Peyer's patch (tissue), 4 donors: ENCODE measurements around the gene FLCN.

Experiments used
- CTCF ChIP-seq, 6 experiments: fragments of 450-650 bp in 4 of 6; fragments of 200-600 bp in 2 of 6; sonication (generic) in 1 of 6; IDR thresholded peaks; one replicate each; pipeline ENCODE4 v1.5.1; 2017 to 2019; ENCODE audit warnings: antibody characterized with exemption in 6 of 6, mild to moderate bottlenecking in 3 of 6, moderate library complexity in 1 of 6
- POLR2A ChIP-seq, 2 donors: fragments of 450-650 bp; IDR thresholded peaks; one replicate each; pipeline ENCODE4 v1.5.1; 2017; ENCODE audit warnings: antibody characterized with exemption in 2 of 2, mild to moderate bottlenecking in 2 of 2, moderate library complexity in 2 of 2

DNA sequence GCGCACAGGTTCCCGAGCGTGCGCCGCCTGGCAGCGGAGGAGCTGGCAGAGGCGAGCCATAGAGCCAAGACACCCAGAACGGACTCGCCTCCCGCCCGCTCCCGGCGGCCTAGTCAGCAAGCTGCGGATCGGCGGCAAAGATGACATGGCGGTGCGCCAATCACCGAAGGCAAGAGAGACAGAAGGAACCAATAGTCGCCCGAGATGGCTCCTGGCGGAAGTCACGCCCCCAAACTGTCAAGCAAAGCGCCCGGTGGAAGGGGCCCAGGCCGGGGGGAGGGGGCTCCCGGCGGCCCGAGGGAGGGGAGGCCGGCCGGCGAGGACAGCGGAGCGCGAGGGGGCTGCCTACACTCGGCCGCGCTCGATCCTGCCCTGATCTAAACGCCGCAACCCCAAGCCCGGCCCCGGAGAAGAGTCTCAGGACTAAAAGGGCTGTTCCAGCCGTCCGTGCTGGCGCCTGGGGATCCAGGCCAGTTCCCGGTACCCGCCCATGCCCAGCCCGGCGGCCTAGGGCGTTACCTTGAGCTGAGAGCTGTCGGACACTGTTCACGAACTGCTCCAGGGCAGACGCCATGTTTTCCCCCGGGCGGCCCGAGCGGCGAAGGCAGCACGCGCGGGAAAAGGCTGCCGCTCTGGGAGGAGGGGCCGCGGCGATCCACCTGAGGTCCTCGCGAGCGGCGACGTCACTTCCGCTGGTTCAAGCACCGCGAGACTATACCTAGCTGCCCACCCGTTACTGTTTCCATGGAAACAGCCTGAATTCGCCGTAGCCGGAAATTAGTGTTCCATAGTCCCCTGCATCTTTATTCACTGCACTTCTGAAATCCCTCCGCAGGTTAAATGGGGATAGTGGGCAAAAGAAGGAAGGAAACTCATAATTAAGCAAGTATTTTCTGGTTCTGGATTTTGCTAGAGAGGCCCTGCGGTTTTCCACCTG, 43.9 kb upstream of the FLCN start, which contains the start of gene COPS3:
- TF ChIP-seq CTCF (IDR thresholded peaks at IDR 0.05), result no peak
- TF ChIP-seq POLR2A (IDR thresholded peaks at IDR 0.05), result peak; percentile 47 to 67
